Heart left ventricle (tissue), 13 donors: Measurements from ENCODE around the gene GMEB1.

Experiments used
- POLR2A ChIP-seq, 2 donors: fragments of 450-650 bp; IDR thresholded peaks; one replicate each; pipeline ENCODE4 v1.6.1; 2017; ENCODE audit warnings: antibody characterized with exemption in 2 of 2, mild to moderate bottlenecking in 2 of 2, moderate library complexity in 2 of 2
- TF ChIP-seq, protein P1 (sequence below), 12 donors: fragments of 200-600 bp; sonication (generic) in 4 of 12; IDR thresholded peaks; one replicate each; pipeline versions ENCODE4 v1.5.0 to v1.8.0; 2018 to 2022; ENCODE audit warnings: antibody characterized with exemption in 12 of 12, mild to moderate bottlenecking in 5 of 12
- donor health status: ischemic (EF 13 %, LVEDD 7.1; RV severe dilation, severe dysfunction).
- donor health status: DM: no; HTN: yes; CAD: no.
- donor health status: DM: no; HTN: no; CAD: no.
- donor health status: ischemic (EF 25% LVEDD 6.9; RV normal size, moderate dysfunction).
- donor health status: ischemic (EF 25% LVEDD 5.7; RV mildly dilated, moderate dysfunction).
- donor health status: ischemic (EF 35%, LVEDD 5.7; RV mildly dilated, moderate dysfunction).
- donor health status: nonischemic (EF 11% LVEDD 7.7; RV severe dilation, severe dysfunction).
- donor health status: DM: yes; HTN: yes; CAD: no.
- donor health status: PGD.
- donor health status: ischemic (EF 29% LVEDD 5.4; RV normal size, mild dysfunction).
- donor health status: nonischemic (EF 23%, LVEDD 6.1; RV moderate dilation, normal function).

GRCh38 chr1:28719332-28719619 is 50.7 kb downstream of the GMEB1 start:
- TF ChIP-seq, protein P1, sequence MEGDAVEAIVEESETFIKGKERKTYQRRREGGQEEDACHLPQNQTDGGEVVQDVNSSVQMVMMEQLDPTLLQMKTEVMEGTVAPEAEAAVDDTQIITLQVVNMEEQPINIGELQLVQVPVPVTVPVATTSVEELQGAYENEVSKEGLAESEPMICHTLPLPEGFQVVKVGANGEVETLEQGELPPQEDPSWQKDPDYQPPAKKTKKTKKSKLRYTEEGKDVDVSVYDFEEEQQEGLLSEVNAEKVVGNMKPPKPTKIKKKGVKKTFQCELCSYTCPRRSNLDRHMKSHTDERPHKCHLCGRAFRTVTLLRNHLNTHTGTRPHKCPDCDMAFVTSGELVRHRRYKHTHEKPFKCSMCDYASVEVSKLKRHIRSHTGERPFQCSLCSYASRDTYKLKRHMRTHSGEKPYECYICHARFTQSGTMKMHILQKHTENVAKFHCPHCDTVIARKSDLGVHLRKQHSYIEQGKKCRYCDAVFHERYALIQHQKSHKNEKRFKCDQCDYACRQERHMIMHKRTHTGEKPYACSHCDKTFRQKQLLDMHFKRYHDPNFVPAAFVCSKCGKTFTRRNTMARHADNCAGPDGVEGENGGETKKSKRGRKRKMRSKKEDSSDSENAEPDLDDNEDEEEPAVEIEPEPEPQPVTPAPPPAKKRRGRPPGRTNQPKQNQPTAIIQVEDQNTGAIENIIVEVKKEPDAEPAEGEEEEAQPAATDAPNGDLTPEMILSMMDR (IDR thresholded peaks at IDR 0.05) = no peak
- TF ChIP-seq POLR2A (IDR thresholded peaks at IDR 0.05) = no peak
